Measurements from ENCODE around the gene SSMEM1.

- TF ChIP-seq POLR2A (IDR thresholded peaks at IDR 0.05) (no peak), CTCF (IDR thresholded peaks at IDR 0.05) (no peak), EP300 (IDR thresholded peaks at IDR 0.05) (no peak)
Measured at GRCh38 chr7:130174237-130174959, 33.3 kb upstream of the SSMEM1 start.
